ENCODE measurements around the gene HIPK2. TPM values are rescaled to one million over a fixed set of nuclear protein-coding genes. Genes with fewer than 3 reads are reported as not detected.

The HIPK2 gene
- total RNA-seq, 1 donor from 2014 or later: 72.3 TPM

- no peak for TF ChIP-seq CTCF (IDR thresholded peaks at IDR 0.05)
- no peak overlapping the region for H3K4me3 Mint-ChIP-seq (ENCODE audit: unreplicated experiment)
- no peak for DNase-seq (ENCODE audit: low spot score)
- H3K36me3 Mint-ChIP-seq (ENCODE audit: low read depth): peaks cover 5% of the 10 kb centered on the region
- no peaks in the 10 kb centered on the region for H3K9me3 Mint-ChIP-seq (ENCODE audit: low read depth)
- H3K4me1 Mint-ChIP-seq (ENCODE audit: low read depth): peaks cover 40% of the 10 kb centered on the region
- peak overlapping the region; percentile 17 for H3K27ac Mint-ChIP-seq (ENCODE audit: unreplicated experiment)
- no peaks in the 10 kb centered on the region for H3K27me3 Mint-ChIP-seq (ENCODE audit: low read depth)
Observed at GRCh38 chr7:139696552-139696951, 81.2 kb downstream of the HIPK2 start.

- TF ChIP-seq CTCF (IDR thresholded peaks at IDR 0.05): no peak
- no peaks in the 10 kb centered on the region for H3K27me3 Mint-ChIP-seq (ENCODE audit: low read depth)
- H3K4me3 Mint-ChIP-seq (ENCODE audit: unreplicated experiment): no peak overlapping the region
- H3K4me1 Mint-ChIP-seq (ENCODE audit: low read depth): peaks cover 43% of the 10 kb centered on the region
- H3K27ac Mint-ChIP-seq (ENCODE audit: unreplicated experiment): peak overlapping the region; percentile 71
- DNase-seq (ENCODE audit: low spot score): no peak
- no peaks in the 10 kb centered on the region for H3K9me3 Mint-ChIP-seq (ENCODE audit: low read depth)
- peaks cover 5% of the 10 kb centered on the region for H3K36me3 Mint-ChIP-seq (ENCODE audit: low read depth)
Observed at GRCh38 chr7:139695588-139695987, 82.2 kb downstream of the HIPK2 start.

GRCh38 chr7:139695051-139695450 lies 82.7 kb downstream of the HIPK2 start:
- peaks cover 38% of the 10 kb centered on the region for H3K4me1 Mint-ChIP-seq (ENCODE audit: low read depth)
- no peak overlapping the region for H3K4me3 Mint-ChIP-seq (ENCODE audit: unreplicated experiment)
- H3K27ac Mint-ChIP-seq (ENCODE audit: unreplicated experiment): peak overlapping the region; percentile 71
- TF ChIP-seq CTCF (IDR thresholded peaks at IDR 0.05): no peak
- no peaks in the 10 kb centered on the region for H3K27me3 Mint-ChIP-seq (ENCODE audit: low read depth)
- H3K9me3 Mint-ChIP-seq (ENCODE audit: low read depth): no peaks in the 10 kb centered on the region
- peaks cover 8% of the 10 kb centered on the region for H3K36me3 Mint-ChIP-seq (ENCODE audit: low read depth)
- DNase-seq (ENCODE audit: low spot score): no peak

DNA sequence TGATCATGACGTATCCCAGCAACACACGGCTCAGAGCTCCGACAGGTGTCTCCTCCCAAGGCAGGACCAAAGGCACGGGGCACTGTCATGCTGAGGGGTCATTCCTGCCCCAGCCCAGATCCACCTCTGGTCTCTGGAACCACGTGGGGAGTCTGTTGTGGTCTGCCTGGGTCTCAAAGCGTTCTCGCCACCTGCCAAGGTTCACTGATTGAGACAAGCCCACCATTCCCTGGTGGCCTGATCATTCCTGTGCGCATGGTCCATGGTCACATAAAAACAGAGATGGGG lies 83.5 kb downstream of the HIPK2 start:
- peak overlapping the region; percentile 14 for H3K27ac Mint-ChIP-seq (ENCODE audit: unreplicated experiment)

GRCh38 chr7:139693651-139694388 lies 84.0 kb downstream of the HIPK2 start:
- Mint-ChIP-seq H3K4me3 (ENCODE audit: unreplicated experiment) (no peak overlapping the region), H3K4me1 (ENCODE audit: low read depth) (peaks cover 45% of the 10 kb centered on the region), H3K9me3 (ENCODE audit: low read depth) (no peaks in the 10 kb centered on the region), H3K36me3 (ENCODE audit: low read depth) (peaks cover 7% of the 10 kb centered on the region), H3K27me3 (ENCODE audit: low read depth) (no peaks in the 10 kb centered on the region), H3K27ac (ENCODE audit: unreplicated experiment) (no peak overlapping the region)
- no peak for DNase-seq (ENCODE audit: low spot score)
- TF ChIP-seq CTCF (IDR thresholded peaks at IDR 0.05): no peak

More for the DNA sequence above, 83.5 kb downstream of the HIPK2 start:
- H3K9me3 Mint-ChIP-seq (ENCODE audit: low read depth): no peaks in the 10 kb centered on the region
- TF ChIP-seq CTCF (IDR thresholded peaks at IDR 0.05): no peak
- no peaks in the 10 kb centered on the region for H3K27me3 Mint-ChIP-seq (ENCODE audit: low read depth)
- H3K4me1 Mint-ChIP-seq (ENCODE audit: low read depth): peaks cover 40% of the 10 kb centered on the region
- H3K36me3 Mint-ChIP-seq (ENCODE audit: low read depth): peaks cover 7% of the 10 kb centered on the region
- DNase-seq (ENCODE audit: low spot score): no peak
- no peak overlapping the region for H3K4me3 Mint-ChIP-seq (ENCODE audit: unreplicated experiment)
